OCI-LY1 (cell line): ENCODE results near the gene PKM.

Experiments
- EZH2 ChIP-seq: fragments of 200-600 bp; sonication (generic), shearing (Covaris generic); IDR thresholded peaks from 2 replicates; pipeline ENCODE4 v1.8.0; 2017; ENCODE audit warnings: borderline replicate concordance, mixed run types, mild to moderate bottlenecking, antibody characterized with exemption, low read length, moderate library complexity, mixed read lengths
- TF ChIP-seq, protein P1 (sequence below): fragments of 200-600 bp; sonication (generic), shearing (Covaris generic); IDR thresholded peaks from 2 replicates; pipeline ENCODE4 v1.5.1; 2017; ENCODE audit warnings: mild to moderate bottlenecking, antibody characterized with exemption, low read length, moderate library complexity, mixed read lengths

DNA sequence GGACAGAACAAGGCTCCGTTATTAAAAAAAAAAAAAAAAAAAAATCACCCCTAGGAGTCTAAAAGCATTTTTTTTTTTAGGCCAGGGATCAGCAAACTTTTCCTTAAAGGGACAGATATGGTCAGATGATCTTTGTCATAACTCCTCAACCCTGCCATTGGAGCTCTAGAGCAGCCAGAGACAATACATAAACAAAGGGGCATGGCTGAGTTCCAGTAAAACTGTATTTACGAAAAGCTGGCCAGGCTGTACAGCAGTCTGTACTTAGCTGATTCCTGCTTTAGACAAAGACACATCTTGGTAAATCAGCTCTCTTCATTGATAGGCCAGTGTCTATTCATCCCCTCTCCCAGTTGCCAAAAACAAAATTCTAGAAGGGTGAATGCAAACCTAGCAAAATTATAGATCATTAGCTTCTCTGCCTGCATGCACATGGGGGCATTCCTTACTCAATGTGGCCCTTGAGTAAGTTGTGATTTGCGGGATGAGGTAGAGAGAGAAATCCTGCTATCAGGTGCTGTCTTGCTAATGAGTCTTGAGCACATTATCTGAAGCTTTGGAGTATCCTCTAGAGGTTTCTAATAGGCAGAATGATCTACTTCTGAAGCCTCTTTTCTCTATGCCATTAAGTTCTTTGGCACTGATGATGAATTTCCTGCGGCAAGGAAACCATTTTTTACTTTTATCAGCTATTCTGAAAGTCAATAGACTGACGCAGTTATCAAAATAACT lies 77.6 kb downstream of the PKM start:
- TF ChIP-seq, protein P1, sequence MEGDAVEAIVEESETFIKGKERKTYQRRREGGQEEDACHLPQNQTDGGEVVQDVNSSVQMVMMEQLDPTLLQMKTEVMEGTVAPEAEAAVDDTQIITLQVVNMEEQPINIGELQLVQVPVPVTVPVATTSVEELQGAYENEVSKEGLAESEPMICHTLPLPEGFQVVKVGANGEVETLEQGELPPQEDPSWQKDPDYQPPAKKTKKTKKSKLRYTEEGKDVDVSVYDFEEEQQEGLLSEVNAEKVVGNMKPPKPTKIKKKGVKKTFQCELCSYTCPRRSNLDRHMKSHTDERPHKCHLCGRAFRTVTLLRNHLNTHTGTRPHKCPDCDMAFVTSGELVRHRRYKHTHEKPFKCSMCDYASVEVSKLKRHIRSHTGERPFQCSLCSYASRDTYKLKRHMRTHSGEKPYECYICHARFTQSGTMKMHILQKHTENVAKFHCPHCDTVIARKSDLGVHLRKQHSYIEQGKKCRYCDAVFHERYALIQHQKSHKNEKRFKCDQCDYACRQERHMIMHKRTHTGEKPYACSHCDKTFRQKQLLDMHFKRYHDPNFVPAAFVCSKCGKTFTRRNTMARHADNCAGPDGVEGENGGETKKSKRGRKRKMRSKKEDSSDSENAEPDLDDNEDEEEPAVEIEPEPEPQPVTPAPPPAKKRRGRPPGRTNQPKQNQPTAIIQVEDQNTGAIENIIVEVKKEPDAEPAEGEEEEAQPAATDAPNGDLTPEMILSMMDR = no peak
- no peak for TF ChIP-seq EZH2
